Measurements from ENCODE around the gene MS4A4E.
"Not testable (repeated sequence)": the region's sequence is repeated elsewhere in the genome, so short reads cannot be mapped to it uniquely, and the experiment has no call there.

MS4A4E gene

GRCh38 chr11:60170566-60170965 lies 72.4 kb downstream of the MS4A4E start:
- DNase-seq = no peak

- DNase-seq = no peak
Observed at GRCh38 chr11:60169264-60169915, 73.5 kb downstream of the MS4A4E start.

GRCh38 chr11:60168306-60168705 lies 74.6 kb downstream of the MS4A4E start:
- DNase-seq = no peak

- DNase-seq = no peak
Observed at GRCh38 chr11:60165951-60166350, 77.0 kb downstream of the MS4A4E start.

- DNase-seq = no peak
Observed at GRCh38 chr11:60165538-60165937, 77.4 kb downstream of the MS4A4E start.

- no peak for DNase-seq
Observed at GRCh38 chr11:60164550-60165075, 78.3 kb downstream of the MS4A4E start.

GRCh38 chr11:60161766-60162165 lies 81.2 kb downstream of the MS4A4E start:
- no peak for DNase-seq

- no peak for DNase-seq
Observed at GRCh38 chr11:60161107-60161506, 81.8 kb downstream of the MS4A4E start.

GRCh38 chr11:60159868-60160267 lies 83.1 kb downstream of the MS4A4E start:
- DNase-seq = no peak

GRCh38 chr11:60159284-60159683 lies 83.7 kb downstream of the MS4A4E start:
- no peak for DNase-seq

GRCh38 chr11:60158636-60159035 lies 84.3 kb downstream of the MS4A4E start:
- DNase-seq = no peak

- no peak for DNase-seq
Observed at GRCh38 chr11:60155931-60156330, 87.0 kb downstream of the MS4A4E start.

GRCh38 chr11:60152727-60153126 lies 90.2 kb downstream of the MS4A4E start:
- not testable (repeated sequence) for DNase-seq

- DNase-seq = no peak
Observed at GRCh38 chr11:60150279-60150678, 92.7 kb downstream of the MS4A4E start.

All from activated CD4-positive, CD25-positive, alpha-beta regulatory T cell (primary cell).